GM18858 (cell line): ENCODE measurements around the gene CEMIP.
A peak's percentile ranks its signal among the peaks of the same experiment; 100 is the strongest.

Experiments
- ATAC-seq: cut with Tn5 transposase; IDR thresholded peaks from one replicate; pipeline ENCODE4 v1.9.1; 2021; ENCODE audit not compliant: unreplicated experiment

Gene CEMIP

GRCh38 chr15:80974914-80975313 is 195.7 kb downstream of the CEMIP start:
- no peak for ATAC-seq

- no peak for ATAC-seq
Measured at GRCh38 chr15:80976851-80977250, 197.7 kb downstream of the CEMIP start.

GRCh38 chr15:80977627-80978036 is 198.5 kb downstream of the CEMIP start:
- no peak for ATAC-seq

GRCh38 chr15:80978685-80979329 is 199.6 kb downstream of the CEMIP start:
- no peak for ATAC-seq

DNA sequence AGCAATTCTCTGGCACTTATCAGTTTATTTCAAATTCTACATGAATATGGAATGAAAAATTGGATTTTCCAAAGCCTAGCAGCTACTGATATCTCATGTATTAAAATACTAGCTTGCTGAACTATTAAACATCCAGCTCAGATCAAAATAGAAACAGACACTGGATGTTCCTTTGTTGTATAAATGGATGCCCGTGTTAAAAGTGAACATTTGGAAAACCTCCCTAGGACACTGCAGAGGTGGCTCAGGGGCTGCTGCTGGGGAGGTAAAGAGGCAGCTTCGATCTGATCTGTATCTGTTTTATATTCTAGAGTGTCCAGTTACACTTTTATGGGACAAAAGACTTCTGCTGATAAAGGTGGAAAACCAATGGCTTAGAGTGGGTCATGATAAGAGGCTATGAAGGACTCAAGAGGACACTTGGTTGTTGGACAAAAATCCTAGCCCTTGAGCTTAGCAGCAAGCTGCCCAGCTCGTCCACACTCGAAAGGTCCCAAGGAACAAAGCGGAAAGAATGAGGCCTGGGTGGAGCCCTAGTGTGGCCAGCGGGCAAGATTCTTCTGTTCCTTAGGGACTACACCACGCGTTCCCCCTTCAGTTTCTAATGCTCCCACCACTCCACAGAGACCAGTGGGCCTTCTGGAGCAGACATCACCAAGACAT is 200.5 kb downstream of the CEMIP start:
- ATAC-seq = no peak

- ATAC-seq = no peak
Measured at GRCh38 chr15:80982205-80982604, 203.0 kb downstream of the CEMIP start.

DNA sequence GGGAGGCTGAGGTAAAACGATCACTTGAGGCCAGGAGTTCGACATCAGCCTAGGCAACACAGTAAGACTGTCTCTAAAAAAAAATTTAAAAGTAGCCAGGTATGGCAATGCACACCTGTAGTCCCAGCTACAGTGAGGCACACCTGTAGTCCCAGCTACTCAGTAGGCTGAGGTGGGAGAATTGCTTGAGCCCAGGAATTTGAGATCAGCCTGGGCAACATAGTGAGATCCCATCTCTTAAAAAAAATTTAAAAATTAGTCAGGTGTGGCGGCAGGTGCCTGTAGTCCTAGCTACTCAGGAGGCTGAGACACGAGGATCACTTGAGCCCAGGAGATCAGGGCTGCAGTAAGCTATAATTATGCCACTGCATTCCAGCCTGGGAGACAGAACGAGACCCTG is 203.7 kb downstream of the CEMIP start:
- ATAC-seq = no peak

DNA sequence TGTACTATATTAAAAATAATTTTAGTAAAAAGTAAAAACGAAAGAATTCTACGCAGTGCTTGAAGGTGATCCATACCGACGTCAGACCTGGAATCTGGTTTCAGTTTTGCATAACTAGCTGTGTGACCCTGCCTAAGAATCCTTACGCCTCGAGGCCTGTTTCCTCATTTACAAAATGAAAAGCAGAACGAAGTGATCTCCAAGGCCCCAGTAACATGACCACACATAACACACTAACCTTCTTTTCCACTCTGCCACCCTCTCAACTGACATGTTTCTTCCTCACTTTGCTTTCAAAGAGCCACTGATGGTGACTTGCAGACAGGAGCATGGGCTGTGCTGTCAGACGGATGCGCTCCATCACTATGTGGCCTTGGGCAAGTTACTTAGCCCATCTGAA is 205.7 kb downstream of the CEMIP start:
- ATAC-seq = no peak

- no peak for ATAC-seq
Measured at GRCh38 chr15:80985981-80986380, 206.8 kb downstream of the CEMIP start.

GRCh38 chr15:80986487-80986886 is 207.3 kb downstream of the CEMIP start:
- ATAC-seq = no peak

DNA sequence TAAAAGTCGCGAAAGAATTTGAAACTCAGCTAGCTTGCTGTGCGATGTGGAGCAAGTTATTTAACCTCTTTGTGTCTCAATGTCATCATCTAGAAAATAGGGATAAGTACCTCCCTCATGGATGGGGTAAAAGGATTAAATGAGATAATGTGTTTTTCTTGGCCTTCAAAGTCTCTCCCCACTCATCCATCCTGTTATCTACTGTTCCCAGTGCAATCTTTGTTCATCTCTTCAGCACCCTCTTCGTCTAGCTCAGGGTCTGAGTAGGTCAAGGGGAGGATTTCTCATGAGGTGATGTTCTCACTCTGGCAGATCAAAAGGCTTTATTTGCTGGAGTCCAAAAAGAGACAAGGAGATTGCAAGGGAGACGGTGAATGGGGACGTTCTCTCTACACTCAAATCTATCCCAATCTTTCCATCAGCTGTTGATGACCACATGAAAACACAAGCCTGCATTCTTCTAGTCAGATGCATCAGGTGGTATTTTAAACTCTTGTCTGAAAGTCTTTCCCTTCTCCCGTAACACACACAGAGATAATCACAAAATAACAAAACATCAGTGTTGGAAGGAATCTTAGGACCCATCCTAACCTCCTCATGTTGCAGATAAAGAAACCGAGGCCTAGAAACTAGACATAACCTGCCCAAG is 209.1 kb downstream of the CEMIP start:
- no peak for ATAC-seq

DNA sequence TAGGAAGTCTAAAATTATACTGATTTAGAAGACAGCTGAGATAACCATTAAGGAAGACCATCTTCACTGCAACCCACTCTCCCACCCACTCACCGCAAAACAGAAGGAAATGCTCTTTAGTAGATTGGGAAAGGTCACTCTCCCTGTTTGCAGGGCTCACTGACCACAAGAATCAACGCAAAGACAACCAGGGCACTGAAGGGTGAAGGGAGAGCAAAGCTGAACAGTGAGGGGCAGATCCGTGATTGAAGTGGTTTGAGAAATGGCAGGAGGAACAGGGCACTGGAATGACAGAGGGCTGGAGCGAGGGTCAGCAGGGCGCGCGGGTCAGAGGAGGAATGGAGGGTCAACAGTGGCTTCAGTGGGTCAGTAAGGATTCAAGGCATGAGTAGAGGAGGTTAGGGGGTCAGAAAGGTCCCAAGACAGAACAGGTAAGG is 209.9 kb downstream of the CEMIP start:
- ATAC-seq = no peak

GRCh38 chr15:80989518-80990478 is 210.6 kb downstream of the CEMIP start, which contains the start of gene MESD:
TSS of gene MESD (minus strand) at chr15:80989819. CDS start at chr15:80989791, 28 bp downstream.
- peak; percentile 70 for ATAC-seq

GRCh38 chr15:80990955-80991354 is 211.8 kb downstream of the CEMIP start:
- ATAC-seq = no peak

GRCh38 chr15:80991421-80991820 is 212.3 kb downstream of the CEMIP start:
- no peak for ATAC-seq

GRCh38 chr15:80992006-80992405 is 212.8 kb downstream of the CEMIP start:
- no peak for ATAC-seq

DNA sequence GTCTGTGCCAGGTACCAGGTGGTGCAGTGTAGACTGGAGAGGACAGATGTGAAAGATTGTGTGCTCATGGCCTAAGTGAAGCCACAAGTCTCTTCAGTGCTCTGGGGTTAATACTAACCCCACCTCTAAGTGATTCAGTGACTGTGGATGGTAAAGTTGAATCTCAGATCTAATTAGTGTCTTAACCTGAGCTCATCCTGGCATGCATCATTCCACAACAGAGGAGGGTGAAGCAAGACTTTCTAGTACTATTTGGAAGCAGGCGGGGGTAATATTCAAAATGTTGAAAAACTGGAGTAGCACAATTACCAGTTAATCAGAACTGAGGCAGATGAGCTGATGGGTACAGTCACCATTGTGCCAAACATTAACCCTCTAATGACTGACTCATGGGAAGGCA is 213.3 kb downstream of the CEMIP start:
- no peak for ATAC-seq

- no peak for ATAC-seq
Measured at GRCh38 chr15:80996247-80996646, 217.1 kb downstream of the CEMIP start.

GRCh38 chr15:80997692-80998091 is 218.5 kb downstream of the CEMIP start:
- no peak for ATAC-seq

- no peak for ATAC-seq
Measured at GRCh38 chr15:80998251-80998650, 219.1 kb downstream of the CEMIP start.

DNA sequence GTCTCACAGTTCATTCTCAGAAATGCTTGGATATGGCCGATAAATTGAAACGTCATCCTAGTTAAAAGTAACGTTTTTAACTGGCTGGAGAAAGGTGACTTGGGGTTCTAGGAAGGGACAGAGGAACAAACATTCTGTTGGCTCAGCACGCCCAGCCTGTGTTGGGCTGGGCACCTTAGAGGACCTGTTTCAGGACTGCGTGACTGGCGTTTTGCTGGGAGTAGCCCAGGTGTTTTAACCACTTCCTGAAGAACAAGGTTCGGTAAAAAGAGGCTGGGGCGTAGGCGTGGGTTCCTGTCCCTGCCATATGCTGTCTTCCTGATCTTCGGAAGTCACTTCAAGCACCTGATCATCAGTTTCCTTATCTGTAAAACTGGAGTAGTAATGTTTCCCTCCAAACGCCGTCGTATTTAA is 220.5 kb downstream of the CEMIP start:
- peak; percentile 31 for ATAC-seq
